ENCODE measurements around the gene KRTAP5-1. TPM values are rescaled to one million over a fixed set of nuclear protein-coding genes. Genes with fewer than 3 reads are reported as not detected.

KRTAP5-1 gene
- total and polyA plus RNA-seq, 7 experiments from 2014 or later, result not detected

DNA sequence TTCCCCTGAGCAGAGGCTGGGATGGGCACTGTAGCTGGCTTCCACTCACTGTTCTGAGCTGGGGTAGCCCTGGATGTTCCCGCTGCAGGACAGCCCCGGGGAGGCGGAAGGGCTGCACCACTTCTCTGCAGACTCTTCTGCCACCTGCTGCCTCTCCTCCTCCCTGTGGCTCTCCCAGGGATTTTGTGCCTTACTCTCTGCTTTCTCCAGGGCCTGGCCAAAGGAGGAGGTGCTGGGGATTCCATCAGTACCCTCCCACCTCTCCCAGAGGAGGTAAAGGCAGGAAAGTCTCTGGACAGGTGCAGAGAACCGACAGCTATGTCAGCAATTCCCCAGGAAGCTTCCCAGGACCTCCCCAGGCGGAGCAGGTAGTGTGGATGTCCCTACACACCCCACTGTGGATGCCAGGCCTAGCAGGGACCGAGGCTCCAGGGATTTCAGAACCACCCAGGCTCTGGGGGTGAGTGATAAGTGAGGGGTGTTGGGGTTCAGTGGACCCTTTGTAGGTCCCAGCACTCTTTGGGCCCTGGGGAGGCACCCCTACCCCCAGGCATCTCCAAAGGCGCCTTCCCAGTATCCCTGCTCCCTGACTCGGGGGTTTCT, 24.3 kb downstream of the KRTAP5-1 start:
- no peaks in the 10 kb centered on the region for H3K27me3 Mint-ChIP-seq
- POLR2A ChIA-PET, result interaction anchor here (1.1 kb wide), 1 partner anchor 10 kb away, joined by 3 read pairs; no protein-coding TSS in a partner anchor
- H3K36me3 ChIP-seq (ENCODE audit: control insufficient read depth in 2 of 3, insufficient read depth in 3 of 3, low read length in 3 of 3), result peaks cover 0 to 43% (median 0%) of the 10 kb centered on the region in 3 experiments
- DNase-seq, result no peak
- no peak for ATAC-seq
- no peak overlapping the region for H3K27ac Mint-ChIP-seq
- CTCF ChIA-PET, result interaction anchor here (1.1 kb wide), 1 partner anchor 14 kb away, joined by 3 read pairs; no protein-coding TSS in a partner anchor
- H3K4me3 ChIP-seq (ENCODE audit: low read length), result no peak overlapping the region
- H3K4me1 Mint-ChIP-seq, result peaks cover 0 to 3% (median 0%) of the 10 kb centered on the region in 7 donors
- H3K27ac ChIP-seq (ENCODE audit: low read depth, low read length), result no peak overlapping the region
- peaks cover 0 to 4% (median 0%) of the 10 kb centered on the region in 5 donors for H3K36me3 Mint-ChIP-seq
- intact Hi-C loops (cut with micrococcal nuclease), result no loop called here
- H3K4me1 ChIP-seq (ENCODE audit: control insufficient read depth in 2 of 2, insufficient read depth in 2 of 2, low read length in 2 of 2), result no peaks in the 10 kb centered on the region
- H3K27me3 ChIP-seq (ENCODE audit: control insufficient read depth in 2 of 2, insufficient read depth in 2 of 2, low read length in 2 of 2), result no peaks in the 10 kb centered on the region
- H3K4me3 Mint-ChIP-seq, result no peak overlapping the region
- no peaks in the 10 kb centered on the region for H3K9me3 Mint-ChIP-seq
- H3K9me3 ChIP-seq (ENCODE audit: control insufficient read depth in 2 of 3, low read length in 3 of 3), result no peaks in the 10 kb centered on the region

DNA sequence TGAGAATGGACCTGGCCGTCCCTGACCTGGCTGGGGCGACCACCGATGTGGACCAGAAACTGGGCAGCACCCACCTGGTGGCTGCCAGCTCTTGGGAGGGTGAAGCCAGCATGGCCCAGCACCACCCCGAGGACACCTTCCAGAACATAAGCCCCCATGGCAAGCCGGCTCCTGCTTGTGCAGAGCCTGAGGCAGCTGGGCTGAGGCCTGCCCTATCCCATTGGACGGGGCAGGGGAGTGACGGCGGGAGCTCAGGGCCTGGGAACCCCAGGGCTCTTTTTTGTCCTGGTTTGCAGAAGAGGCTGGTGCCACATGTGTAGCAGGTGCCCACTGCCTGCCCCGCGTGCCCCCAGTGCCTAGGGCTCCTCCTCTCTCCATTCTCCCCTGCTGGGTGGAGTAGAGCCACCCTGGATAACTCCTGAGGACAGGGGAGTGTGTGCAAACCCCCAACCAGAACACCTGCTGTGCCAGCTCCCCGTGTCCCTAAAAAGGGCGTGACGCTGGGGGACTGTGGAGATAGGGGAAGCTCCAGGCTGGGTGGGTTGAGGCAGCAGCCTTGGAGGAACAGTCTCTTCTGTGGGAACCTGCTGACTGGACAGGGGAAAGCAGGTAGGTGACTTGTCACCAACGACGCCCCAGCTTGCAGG, 25.0 kb downstream of the KRTAP5-1 start:
- Histone ChIP-seq H3K36me3 (ENCODE audit: control insufficient read depth in 2 of 3, insufficient read depth in 3 of 3, low read length in 3 of 3) (peaks cover 0 to 37% (median 0%) of the 10 kb centered on the region in 3 experiments), H3K9me3 (ENCODE audit: control insufficient read depth in 2 of 3, low read length in 3 of 3) (no peaks in the 10 kb centered on the region), H3K4me3 (ENCODE audit: low read length) (no peak overlapping the region), H3K27ac (ENCODE audit: low read depth, low read length) (no peak overlapping the region), H3K4me1 (ENCODE audit: control insufficient read depth in 2 of 2, insufficient read depth in 2 of 2, low read length in 2 of 2) (no peaks in the 10 kb centered on the region), H3K27me3 (ENCODE audit: control insufficient read depth in 2 of 2, insufficient read depth in 2 of 2, low read length in 2 of 2) (no peaks in the 10 kb centered on the region)
- no peak overlapping the region for H3K27ac Mint-ChIP-seq
- DNase-seq (no peak), ATAC-seq (no peak)
- no peaks in the 10 kb centered on the region for H3K27me3 Mint-ChIP-seq
- H3K4me3 Mint-ChIP-seq, result no peak overlapping the region
- H3K9me3 Mint-ChIP-seq, result no peaks in the 10 kb centered on the region
- H3K36me3 Mint-ChIP-seq, result peaks cover 0 to 4% (median 0%) of the 10 kb centered on the region in 5 donors
- H3K4me1 Mint-ChIP-seq, result peaks cover 0 to 3% (median 0%) of the 10 kb centered on the region in 7 donors
- CTCF ChIA-PET, result interaction anchor here (1.1 kb wide), 1 partner anchor 15 kb away, joined by 3 read pairs; no protein-coding TSS in a partner anchor
- POLR2A ChIA-PET, result interaction anchor here (1.1 kb wide), 1 partner anchor 11 kb away, joined by 3 read pairs; no protein-coding TSS in a partner anchor
- intact Hi-C loops (cut with micrococcal nuclease), result no loop called here

DNA sequence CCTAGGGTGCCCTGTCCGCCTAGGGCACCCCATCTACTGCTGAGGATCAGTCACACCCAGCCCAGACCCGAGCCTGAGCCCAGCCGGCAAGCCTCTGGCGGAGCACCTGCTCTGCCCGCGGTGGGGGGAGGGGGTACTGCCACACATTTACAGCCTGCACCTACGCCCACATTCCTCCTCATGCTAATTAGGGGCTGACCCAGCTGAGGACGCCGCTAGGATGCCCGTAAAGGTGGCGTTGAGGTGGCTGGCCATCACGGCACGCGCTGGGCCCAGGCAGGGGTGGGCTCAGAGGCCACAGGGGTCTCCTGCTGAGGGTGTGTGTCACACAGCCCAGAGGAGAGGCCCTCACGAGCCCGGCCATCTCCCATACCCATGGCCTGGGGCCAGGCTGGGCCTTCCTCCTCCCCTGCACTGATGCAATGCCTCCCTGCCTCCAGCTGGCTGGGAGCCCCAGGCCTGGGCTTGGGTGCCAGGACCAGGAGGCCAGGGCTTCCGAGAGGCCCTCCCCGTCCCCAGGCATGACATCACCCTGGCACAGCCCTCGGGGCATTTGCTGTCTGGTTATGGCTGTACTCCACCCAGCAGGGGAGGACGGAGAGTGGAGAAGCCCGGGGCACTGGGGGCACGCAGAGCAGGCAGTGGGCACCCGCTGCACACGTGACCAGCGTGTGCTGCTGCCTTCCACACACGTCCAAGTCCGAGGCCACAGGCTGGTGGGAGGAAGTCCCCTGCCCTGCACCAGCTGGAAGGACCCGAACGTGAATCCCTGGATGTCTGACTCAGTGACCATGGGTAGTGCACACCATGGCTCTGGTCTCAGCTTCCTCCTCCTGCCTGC, 25.8 kb downstream of the KRTAP5-1 start:
- Mint-ChIP-seq H3K27me3 (no peaks in the 10 kb centered on the region), H3K4me3 (no peak overlapping the region), H3K9me3 (no peaks in the 10 kb centered on the region), H3K4me1 (peaks cover 0 to 3% (median 0%) of the 10 kb centered on the region in 7 donors), H3K27ac (no peak overlapping the region), H3K36me3 (peaks cover 0 to 4% (median 0%) of the 10 kb centered on the region in 5 donors)
- ChIA-PET CTCF (no interaction called here), POLR2A (interaction anchor here (1.1 kb wide), 1 partner anchor 12 kb away, joined by 3 read pairs; no protein-coding TSS in a partner anchor)
- DNase-seq (no peak), ATAC-seq (peak; percentile 5)
- H3K36me3 ChIP-seq (ENCODE audit: control insufficient read depth in 2 of 3, insufficient read depth in 3 of 3, low read length in 3 of 3), result peaks cover 0 to 37% (median 0%) of the 10 kb centered on the region in 3 experiments
- H3K9me3 ChIP-seq (ENCODE audit: control insufficient read depth in 2 of 3, low read length in 3 of 3), result no peaks in the 10 kb centered on the region
- no peaks in the 10 kb centered on the region for H3K27me3 ChIP-seq (ENCODE audit: control insufficient read depth in 2 of 2, insufficient read depth in 2 of 2, low read length in 2 of 2)
- no peak overlapping the region for H3K4me3 ChIP-seq (ENCODE audit: low read length)
- no peak overlapping the region for H3K27ac ChIP-seq (ENCODE audit: low read depth, low read length)
- intact Hi-C loops (cut with micrococcal nuclease), result no loop called here
- no peaks in the 10 kb centered on the region for H3K4me1 ChIP-seq (ENCODE audit: control insufficient read depth in 2 of 2, insufficient read depth in 2 of 2, low read length in 2 of 2)

DNA sequence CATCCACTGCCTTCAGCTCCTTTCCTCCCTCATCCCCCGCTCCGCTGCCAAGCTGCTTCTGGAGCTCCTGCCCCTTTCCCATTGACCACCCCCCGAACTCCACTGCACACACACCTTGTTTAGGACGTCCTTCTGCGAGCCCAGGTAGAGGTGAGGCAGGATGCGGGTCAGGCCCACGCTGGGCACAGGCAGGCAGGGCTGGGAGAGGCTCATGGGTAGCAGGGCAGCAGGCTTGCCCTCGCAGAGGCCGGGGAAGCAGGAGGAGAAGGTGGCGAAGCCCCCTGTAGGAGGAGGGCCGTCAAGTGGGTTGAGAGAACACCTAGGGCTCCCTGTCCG, 26.3 kb downstream of the KRTAP5-1 start:
- H3K4me3 Mint-ChIP-seq, result no peak overlapping the region

DNA sequence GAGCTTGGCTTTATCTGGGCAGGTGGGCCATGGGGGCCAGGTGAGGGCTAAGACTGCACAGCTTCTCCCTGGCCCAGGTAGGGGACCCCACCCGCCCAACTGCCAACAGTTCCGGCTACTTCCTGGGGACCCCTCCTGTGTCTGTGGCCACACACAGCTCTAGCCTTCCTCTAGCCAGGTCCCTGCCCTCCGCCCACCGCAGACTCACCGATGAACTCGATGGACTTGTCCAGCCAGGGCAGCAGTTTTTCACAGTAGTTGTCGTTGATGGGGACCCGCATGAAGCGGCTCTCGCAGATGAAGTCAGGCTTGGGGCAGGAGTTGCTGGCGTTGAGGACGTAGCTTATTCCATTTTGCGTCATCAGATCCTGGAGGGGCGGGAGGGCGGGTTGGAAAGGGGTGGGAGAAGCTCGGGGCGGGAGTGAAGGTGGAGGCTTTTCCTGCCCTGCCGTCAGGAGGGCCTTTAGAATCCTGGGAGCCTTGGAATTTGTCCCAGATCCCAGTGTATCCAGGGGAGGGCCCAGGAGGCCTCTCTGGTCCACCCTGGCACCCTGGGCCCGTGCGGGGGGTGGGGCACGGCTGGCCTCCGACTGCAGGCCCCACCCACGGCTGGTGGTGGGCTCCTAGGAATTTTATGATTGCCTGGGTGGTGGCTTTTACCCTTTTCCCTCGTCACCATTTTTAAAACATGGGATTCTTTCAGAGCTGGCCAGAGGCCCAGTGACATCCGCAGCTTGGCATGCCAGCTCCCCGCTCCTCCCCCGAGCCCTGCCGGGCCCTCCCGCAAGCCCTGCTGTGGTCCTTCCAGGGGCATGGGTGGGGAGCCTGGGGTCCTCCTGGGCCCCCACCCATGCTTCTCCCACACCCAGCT, 26.9 kb downstream of the KRTAP5-1 start:
- ChIA-PET CTCF (no interaction called here), POLR2A (interaction anchor here (1.1 kb wide), 1 partner anchor 9 kb away, joined by 4 read pairs; no protein-coding TSS in a partner anchor)
- H3K9me3 ChIP-seq (ENCODE audit: control insufficient read depth in 2 of 3, low read length in 3 of 3), result no peaks in the 10 kb centered on the region
- H3K27ac ChIP-seq (ENCODE audit: low read depth, low read length), result no peak overlapping the region
- Mint-ChIP-seq H3K27me3 (peaks cover 0 to 4% (median 0%) of the 10 kb centered on the region in 5 donors), H3K4me3 (no peak overlapping the region), H3K27ac (peak overlapping the region in 2 of 9 donors; percentile 33 to 67), H3K9me3 (no peaks in the 10 kb centered on the region), H3K4me1 (peaks cover 0 to 3% (median 0%) of the 10 kb centered on the region in 7 donors), H3K36me3 (peaks cover 0 to 4% (median 0%) of the 10 kb centered on the region in 5 donors)
- no peaks in the 10 kb centered on the region for H3K27me3 ChIP-seq (ENCODE audit: control insufficient read depth in 2 of 2, insufficient read depth in 2 of 2, low read length in 2 of 2)
- DNase-seq (peak in 1 of 9 donors; percentile 7), ATAC-seq (no peak)
- H3K36me3 ChIP-seq (ENCODE audit: control insufficient read depth in 2 of 3, insufficient read depth in 3 of 3, low read length in 3 of 3), result peaks cover 0 to 28% (median 0%) of the 10 kb centered on the region in 3 experiments
- intact Hi-C loops (cut with micrococcal nuclease), result no loop called here
- no peaks in the 10 kb centered on the region for H3K4me1 ChIP-seq (ENCODE audit: control insufficient read depth in 2 of 2, insufficient read depth in 2 of 2, low read length in 2 of 2)
- H3K4me3 ChIP-seq (ENCODE audit: low read length), result no peak overlapping the region

More for the DNA sequence above, 26.3 kb downstream of the KRTAP5-1 start:
- no peaks in the 10 kb centered on the region for H3K9me3 ChIP-seq (ENCODE audit: control insufficient read depth in 2 of 3, low read length in 3 of 3)
- peaks cover 0 to 33% (median 0%) of the 10 kb centered on the region in 3 experiments for H3K36me3 ChIP-seq (ENCODE audit: control insufficient read depth in 2 of 3, insufficient read depth in 3 of 3, low read length in 3 of 3)
- no peaks in the 10 kb centered on the region for H3K9me3 Mint-ChIP-seq
- DNase-seq (no peak), ATAC-seq (peak; percentile 1)
- H3K4me1 ChIP-seq (ENCODE audit: control insufficient read depth in 2 of 2, insufficient read depth in 2 of 2, low read length in 2 of 2), result no peaks in the 10 kb centered on the region
- ChIA-PET CTCF (no interaction called here), POLR2A (no interaction called here)
- no peak overlapping the region for H3K4me3 ChIP-seq (ENCODE audit: low read length)
- peaks cover 0 to 3% (median 0%) of the 10 kb centered on the region in 7 donors for H3K4me1 Mint-ChIP-seq
- H3K27me3 ChIP-seq (ENCODE audit: control insufficient read depth in 2 of 2, insufficient read depth in 2 of 2, low read length in 2 of 2), result no peaks in the 10 kb centered on the region
- H3K27ac ChIP-seq (ENCODE audit: low read depth, low read length), result no peak overlapping the region
- H3K27me3 Mint-ChIP-seq, result peaks cover 0 to 3% (median 0%) of the 10 kb centered on the region in 5 donors
- H3K27ac Mint-ChIP-seq, result peak overlapping the region in 1 of 9 donors; percentile 67
- intact Hi-C loops (cut with micrococcal nuclease), result no loop called here
- H3K36me3 Mint-ChIP-seq, result peaks cover 0 to 4% (median 0%) of the 10 kb centered on the region in 5 donors

All from naive thymus-derived CD4-positive, alpha-beta T cell (primary cell).